ENCODE measurements around the gene SYT17.

SYT17 gene

GRCh38 chr16:19215705-19216104 lies 47.7 kb downstream of the SYT17 start:
- no peak for DNase-seq (ENCODE audit: low read depth in 3 of 3, low spot score in 1 of 3)

- DNase-seq (ENCODE audit: low read depth in 3 of 3, low spot score in 1 of 3): no peak
Measured at GRCh38 chr16:19218581-19218980, 50.5 kb downstream of the SYT17 start.

- no peak for DNase-seq (ENCODE audit: low read depth in 3 of 3, low spot score in 1 of 3)
Measured at GRCh38 chr16:19219836-19220235, 51.8 kb downstream of the SYT17 start.

- DNase-seq (ENCODE audit: low read depth in 3 of 3, low spot score in 1 of 3): peak in 1 of 3 donors; percentile 5
Measured at GRCh38 chr16:19223235-19224170, 55.5 kb downstream of the SYT17 start.

- no peak for DNase-seq (ENCODE audit: low read depth in 3 of 3, low spot score in 1 of 3)
Measured at GRCh38 chr16:19225651-19226050, 57.6 kb downstream of the SYT17 start.

- DNase-seq (ENCODE audit: low read depth in 3 of 3, low spot score in 1 of 3): no peak
Measured at GRCh38 chr16:19227643-19228042, 59.6 kb downstream of the SYT17 start.

- DNase-seq (ENCODE audit: low read depth in 3 of 3, low spot score in 1 of 3): no peak
Measured at GRCh38 chr16:19228052-19228451, 60.0 kb downstream of the SYT17 start.

GRCh38 chr16:19228575-19228974 lies 60.5 kb downstream of the SYT17 start:
- no peak for DNase-seq (ENCODE audit: low read depth in 3 of 3, low spot score in 1 of 3)

GRCh38 chr16:19230575-19230974 lies 62.5 kb downstream of the SYT17 start:
- DNase-seq (ENCODE audit: low read depth in 3 of 3, low spot score in 1 of 3): no peak

GRCh38 chr16:19231881-19232280 lies 63.8 kb downstream of the SYT17 start:
- no peak for DNase-seq (ENCODE audit: low read depth in 3 of 3, low spot score in 1 of 3)

GRCh38 chr16:19232988-19233387 lies 64.9 kb downstream of the SYT17 start:
- DNase-seq (ENCODE audit: low read depth in 3 of 3, low spot score in 1 of 3): no peak

GRCh38 chr16:19235478-19235877 lies 67.4 kb downstream of the SYT17 start:
- DNase-seq (ENCODE audit: low read depth in 3 of 3, low spot score in 1 of 3): no peak

GRCh38 chr16:19235886-19236285 lies 67.8 kb downstream of the SYT17 start:
- no peak for DNase-seq (ENCODE audit: low read depth in 3 of 3, low spot score in 1 of 3)

- no peak for DNase-seq (ENCODE audit: low read depth in 3 of 3, low spot score in 1 of 3)
Measured at GRCh38 chr16:19236561-19237209, 68.6 kb downstream of the SYT17 start.

GRCh38 chr16:19238406-19238805 lies 70.4 kb downstream of the SYT17 start:
- no peak for DNase-seq (ENCODE audit: low read depth in 3 of 3, low spot score in 1 of 3)

GRCh38 chr16:19239511-19240155 lies 71.6 kb downstream of the SYT17 start:
- DNase-seq (ENCODE audit: low read depth in 3 of 3, low spot score in 1 of 3): no peak

GRCh38 chr16:19240494-19240893 lies 72.5 kb downstream of the SYT17 start:
- no peak for DNase-seq (ENCODE audit: low read depth in 3 of 3, low spot score in 1 of 3)

GRCh38 chr16:19241512-19241911 lies 73.5 kb downstream of the SYT17 start:
- no peak for DNase-seq (ENCODE audit: low read depth in 3 of 3, low spot score in 1 of 3)

- DNase-seq (ENCODE audit: low read depth in 3 of 3, low spot score in 1 of 3): no peak
Measured at GRCh38 chr16:19242186-19242585, 74.1 kb downstream of the SYT17 start.

GRCh38 chr16:19242987-19243575 lies 75.0 kb downstream of the SYT17 start:
- DNase-seq (ENCODE audit: low read depth in 3 of 3, low spot score in 1 of 3): no peak

- no peak for DNase-seq (ENCODE audit: low read depth in 3 of 3, low spot score in 1 of 3)
Measured at GRCh38 chr16:19245326-19245925, 77.4 kb downstream of the SYT17 start.
